KMS-11 (cell line): ENCODE results near the gene ANXA8L1.
"Not testable (repeated sequence)": the region's sequence is repeated elsewhere in the genome, so short reads cannot be mapped to it uniquely, and the experiment has no call there.

ENCODE experiments used
- H2AFZ ChIP-seq: fragments of 200-600 bp; sonication (generic); 2 replicates; pipeline ENCODE4 v1.6.1; 2016; ENCODE audit warnings: antibody characterized with exemption, mixed run types, low read depth
- H3K27ac ChIP-seq: fragments of 200-600 bp; sonication (generic); 2 replicates; pipeline ENCODE4 v1.6.1; 2016; ENCODE audit warnings: mild to moderate bottlenecking, mixed run types
- H3K27me3 ChIP-seq: fragments of 200-600 bp; sonication (generic); 2 replicates; pipeline ENCODE4 v1.6.1; 2017; ENCODE audit warnings: mild to moderate bottlenecking, low read depth, mixed run types, moderate library complexity; ENCODE audit not compliant: insufficient read depth
- H3K36me3 ChIP-seq: fragments of 200-600 bp; sonication (generic); 2 replicates; pipeline ENCODE4 v1.6.1; 2017; ENCODE audit warnings: mild to moderate bottlenecking, mixed run types; ENCODE audit not compliant: insufficient read depth
- H3K4me1 ChIP-seq: fragments of 200-600 bp; sonication (generic); 2 replicates; pipeline ENCODE4 v1.6.1; 2016; ENCODE audit warnings: mild to moderate bottlenecking, low read depth, mixed run types; ENCODE audit not compliant: poor library complexity, severe bottlenecking
- H3K4me2 ChIP-seq: fragments of 200-600 bp; sonication (generic); 2 replicates; pipeline ENCODE4 v1.7.0; 2016; ENCODE audit warnings: mild to moderate bottlenecking, mixed run types
- H3K4me3 ChIP-seq: fragments of 200-600 bp; sonication (generic); IDR thresholded peaks from 2 replicates; pipeline ENCODE4 v1.6.1; 2017; ENCODE audit warnings: low read depth, low read length, mixed read lengths; ENCODE audit not compliant: insufficient read depth
- H3K79me2 ChIP-seq: fragments of 200-600 bp; sonication (generic); 2 replicates; pipeline ENCODE4 v1.6.1; 2016; ENCODE audit warnings: low read depth, mixed run types; ENCODE audit not compliant: insufficient read depth
- H3K9ac ChIP-seq: fragments of 200-600 bp; sonication (generic); 2 replicates; pipeline ENCODE4 v1.6.1; 2016; ENCODE audit warnings: mild to moderate bottlenecking, mixed run types
- H4K20me1 ChIP-seq: fragments of 200-600 bp; sonication (generic); 2 replicates; pipeline ENCODE4 v1.6.1; 2016; ENCODE audit warnings: mild to moderate bottlenecking, mixed run types; ENCODE audit not compliant: insufficient read depth
- CTCF ChIP-seq: fragments of 200-600 bp; sonication (generic); conservative IDR thresholded peaks from 2 replicates; pipeline ENCODE4 v1.6.1; 2017; ENCODE audit warnings: low read depth, mild to moderate bottlenecking, antibody characterized with exemption, low read length, moderate library complexity, mixed read lengths

The ANXA8L1 gene

GRCh38 chr10:46328853-46329689 lies 46.5 kb upstream of the ANXA8L1 start:
- H3K9ac ChIP-seq, result no peak overlapping the region
- no peak for TF ChIP-seq CTCF
- no peak overlapping the region for H3K27ac ChIP-seq
- H3K79me2 ChIP-seq, result no peaks in the 10 kb centered on the region
- H3K4me2 ChIP-seq, result no peak overlapping the region
- H3K27me3 ChIP-seq, result no peaks in the 10 kb centered on the region
- H3K36me3 ChIP-seq, result no peaks in the 10 kb centered on the region
- no peak overlapping the region for H2AFZ ChIP-seq
- no peak overlapping the region for H3K4me3 ChIP-seq
- no peaks in the 10 kb centered on the region for H3K4me1 ChIP-seq
- H4K20me1 ChIP-seq, result no peaks in the 10 kb centered on the region

GRCh38 chr10:46329690-46330016 lies 45.9 kb upstream of the ANXA8L1 start:
- Histone ChIP-seq H3K9ac (no peak overlapping the region), H3K27ac (no peak overlapping the region), H3K4me1 (no peaks in the 10 kb centered on the region), H3K4me3 (no peak overlapping the region), H3K4me2 (no peak overlapping the region), H2AFZ (no peak overlapping the region), H3K36me3 (no peaks in the 10 kb centered on the region), H4K20me1 (no peaks in the 10 kb centered on the region), H3K27me3 (no peaks in the 10 kb centered on the region), H3K79me2 (no peaks in the 10 kb centered on the region)
- no peak for TF ChIP-seq CTCF

- no peaks in the 10 kb centered on the region for H3K36me3 ChIP-seq
- no peaks in the 10 kb centered on the region for H3K79me2 ChIP-seq
- H3K27me3 ChIP-seq, result no peaks in the 10 kb centered on the region
- no peaks in the 10 kb centered on the region for H4K20me1 ChIP-seq
- no peak for TF ChIP-seq CTCF
- no peaks in the 10 kb centered on the region for H3K4me1 ChIP-seq
- H3K4me2 ChIP-seq, result no peak overlapping the region
- no peak overlapping the region for H2AFZ ChIP-seq
- H3K9ac ChIP-seq, result no peak overlapping the region
- H3K4me3 ChIP-seq, result no peak overlapping the region
- no peak overlapping the region for H3K27ac ChIP-seq
Measured at GRCh38 chr10:46330894-46331293, 44.7 kb upstream of the ANXA8L1 start.

- not testable (repeated sequence) for H3K4me2 ChIP-seq, H3K79me2 ChIP-seq, H4K20me1 ChIP-seq, H3K27ac ChIP-seq, H3K27me3 ChIP-seq, H3K4me3 ChIP-seq, H3K9ac ChIP-seq, H3K4me1 ChIP-seq, H3K36me3 ChIP-seq, H2AFZ ChIP-seq
Measured at GRCh38 chr10:46365484-46365883, 10.1 kb upstream of the ANXA8L1 start.

GRCh38 chr10:46367209-46367608 lies 8.4 kb upstream of the ANXA8L1 start:
- H3K79me2 ChIP-seq, H3K27me3 ChIP-seq, H3K4me3 ChIP-seq, H3K9ac ChIP-seq, H2AFZ ChIP-seq, H3K27ac ChIP-seq, H3K4me2 ChIP-seq, H3K4me1 ChIP-seq, H3K36me3 ChIP-seq, H4K20me1 ChIP-seq: not testable (repeated sequence)

GRCh38 chr10:46367666-46368240 lies 7.8 kb upstream of the ANXA8L1 start:
- H3K4me3 ChIP-seq, H4K20me1 ChIP-seq, H3K4me2 ChIP-seq, H3K27me3 ChIP-seq, H3K27ac ChIP-seq, H2AFZ ChIP-seq, H3K79me2 ChIP-seq, H3K4me1 ChIP-seq, H3K36me3 ChIP-seq, H3K9ac ChIP-seq: not testable (repeated sequence)

GRCh38 chr10:46368956-46369355 lies 6.6 kb upstream of the ANXA8L1 start:
- H3K27ac ChIP-seq, H3K36me3 ChIP-seq, H2AFZ ChIP-seq, H3K27me3 ChIP-seq, H3K4me3 ChIP-seq, H3K4me2 ChIP-seq, H3K9ac ChIP-seq, H3K4me1 ChIP-seq, H4K20me1 ChIP-seq, H3K79me2 ChIP-seq: not testable (repeated sequence)

GRCh38 chr10:46374410-46374809 lies 1.2 kb upstream of the ANXA8L1 start:
- not testable (repeated sequence) for H3K4me1 ChIP-seq, H3K79me2 ChIP-seq, H3K36me3 ChIP-seq, H3K4me3 ChIP-seq, H3K9ac ChIP-seq, H3K27ac ChIP-seq, H4K20me1 ChIP-seq, H3K4me2 ChIP-seq, H2AFZ ChIP-seq, H3K27me3 ChIP-seq
